TTC549 (cell line): ENCODE data around the gene SHISA5.
"Not testable (repeated sequence)": the region's sequence is repeated elsewhere in the genome, so short reads cannot be mapped to it uniquely, and the experiment has no call there.

Experiments used
- FAIRE-seq: peaks from 2 replicates; lab custom pipeline; 2012; peaks lifted over from hg19 to GRCh38; lab: Jason Lieb, UNC

SHISA5 gene

GRCh38 chr3:48504051-48504946, at the start of gene SHISA5:
Gene SHISA5, minus strand, starts transcription at chr3:48504174. Its CDS starts 80 bp downstream, at chr3:48504094.
- FAIRE-seq: no peak

- FAIRE-seq: no peak
These were observed 49.4 kb upstream of the SHISA5 start for GRCh38 chr3:48553361-48553760.

GRCh38 chr3:48552111-48552951, 48.4 kb upstream of the SHISA5 start:
- no peak for FAIRE-seq

GRCh38 chr3:48551651-48552050, 47.7 kb upstream of the SHISA5 start:
- not testable (repeated sequence) for FAIRE-seq

GRCh38 chr3:48548729-48549705, 45.0 kb upstream of the SHISA5 start:
- FAIRE-seq: no peak

GRCh38 chr3:48548126-48548525, 44.2 kb upstream of the SHISA5 start:
- FAIRE-seq: no peak

- FAIRE-seq: no peak
These were observed 42.3 kb upstream of the SHISA5 start for GRCh38 chr3:48546203-48546829.

GRCh38 chr3:48544141-48544540, 40.2 kb upstream of the SHISA5 start:
- FAIRE-seq: no peak

GRCh38 chr3:48543271-48543866, 39.4 kb upstream of the SHISA5 start:
- FAIRE-seq: no peak

- no peak for FAIRE-seq
These were observed 34.5 kb upstream of the SHISA5 start for GRCh38 chr3:48538451-48538850.

GRCh38 chr3:48536785-48537184, 32.8 kb upstream of the SHISA5 start:
- FAIRE-seq: no peak

- FAIRE-seq: no peak
These were observed 32.1 kb upstream of the SHISA5 start for GRCh38 chr3:48536116-48536515.

- no peak for FAIRE-seq
These were observed 31.6 kb upstream of the SHISA5 start for GRCh38 chr3:48535578-48535977.

GRCh38 chr3:48532977-48533337, 29.0 kb upstream of the SHISA5 start:
- no peak for FAIRE-seq

GRCh38 chr3:48532271-48532976, 28.4 kb upstream of the SHISA5 start:
- no peak for FAIRE-seq

- not testable (repeated sequence) for FAIRE-seq
These were observed 26.7 kb upstream of the SHISA5 start for GRCh38 chr3:48530701-48531100.

GRCh38 chr3:48528754-48529153, 24.8 kb upstream of the SHISA5 start:
- FAIRE-seq: no peak

- FAIRE-seq: no peak
These were observed 24.1 kb upstream of the SHISA5 start for GRCh38 chr3:48528048-48528447.

- no peak for FAIRE-seq
These were observed 21.0 kb upstream of the SHISA5 start for GRCh38 chr3:48524970-48525369.

- FAIRE-seq: no peak
These were observed 17.7 kb upstream of the SHISA5 start for GRCh38 chr3:48521635-48522034.

GRCh38 chr3:48519277-48519643, 15.3 kb upstream of the SHISA5 start:
- FAIRE-seq: no peak
